ENCODE data around the gene GLRX.
"Not testable (repeated sequence)": the region's sequence is repeated elsewhere in the genome, so short reads cannot be mapped to it uniquely, and the experiment has no call there.

GLRX gene

DNA sequence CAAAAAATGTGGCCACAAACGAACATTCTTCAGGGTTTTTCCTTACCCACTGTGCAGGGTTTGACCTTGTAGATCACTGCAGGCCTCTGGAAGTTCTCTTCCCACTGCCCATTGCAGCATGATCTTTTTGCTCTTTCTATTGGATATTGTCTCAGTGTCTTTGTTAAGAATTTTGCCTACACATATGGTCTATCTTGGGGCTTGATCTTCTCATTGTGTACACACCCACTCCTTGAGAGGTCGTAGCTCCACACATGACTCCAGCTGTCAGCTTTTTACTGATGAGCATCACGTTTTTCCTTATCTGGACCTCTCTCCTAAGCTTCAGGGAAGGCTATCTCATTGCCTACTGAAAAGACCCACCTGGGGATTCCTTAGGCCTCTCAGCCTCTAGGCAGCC, 3.0 kb upstream of the GLRX start:
- no peak for DNase-seq

DNA sequence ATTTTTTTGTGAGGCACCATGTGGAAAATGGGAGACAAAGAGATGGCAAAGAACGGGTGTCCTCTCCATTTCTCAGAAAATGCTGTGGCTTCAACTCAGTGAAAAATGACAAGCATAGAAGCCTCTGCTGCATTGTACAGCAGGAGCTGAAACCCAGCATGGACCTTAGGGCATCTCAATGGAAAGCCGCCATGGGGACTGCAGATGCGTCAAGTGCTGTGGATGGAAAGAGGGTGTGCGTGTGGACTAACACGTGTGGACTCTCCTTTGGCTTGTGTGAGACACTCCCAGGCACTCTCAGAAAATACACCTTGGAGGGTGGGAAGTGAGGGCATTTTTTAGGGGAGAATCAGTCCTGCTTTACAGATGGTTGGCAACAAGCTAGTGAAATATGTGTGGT, 2.2 kb upstream of the GLRX start:
- DNase-seq = no peak

DNA sequence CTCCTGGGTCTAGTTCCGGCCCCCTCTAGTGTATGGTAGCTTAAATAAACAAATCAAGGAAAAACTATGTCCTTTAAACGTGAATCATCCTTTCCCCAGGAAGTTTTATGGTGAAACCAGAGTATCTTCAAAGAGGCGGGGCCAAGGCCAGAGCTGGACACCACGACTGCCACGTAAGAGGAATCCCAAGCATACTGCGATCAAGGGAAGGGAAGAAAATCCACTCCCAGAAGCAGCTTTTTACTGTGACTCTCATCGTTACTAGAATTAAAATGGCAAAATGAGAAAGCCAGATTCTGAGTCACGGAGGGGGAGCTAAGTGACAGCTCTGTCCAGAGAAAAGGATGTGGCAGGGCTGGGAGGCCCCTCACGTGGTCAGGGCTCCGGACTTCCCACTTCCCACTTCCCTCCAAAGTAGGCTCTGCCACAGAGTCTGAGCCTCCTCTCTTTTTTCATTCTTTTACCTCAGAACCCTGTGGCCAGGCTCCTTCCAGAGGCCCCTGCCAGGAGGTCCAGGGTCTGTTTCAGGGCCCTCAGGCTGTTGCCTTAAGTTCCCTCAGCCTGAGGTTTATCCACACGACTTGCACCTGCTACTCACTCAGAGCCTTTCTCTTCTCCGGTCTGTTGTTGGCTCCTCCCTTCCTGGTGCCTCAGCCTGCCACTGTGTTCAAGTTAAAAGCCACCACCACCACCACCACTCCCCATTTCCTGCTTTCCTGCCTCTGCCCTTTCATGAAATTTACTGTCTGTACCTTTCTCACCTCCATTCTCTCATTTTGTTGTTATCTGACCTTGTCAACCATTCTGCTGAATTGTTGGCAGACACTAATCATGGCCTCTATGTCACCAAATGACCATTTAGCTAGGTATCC, 1.4 kb upstream of the GLRX start:
- DNase-seq = peak; percentile 56 to 69

DNA sequence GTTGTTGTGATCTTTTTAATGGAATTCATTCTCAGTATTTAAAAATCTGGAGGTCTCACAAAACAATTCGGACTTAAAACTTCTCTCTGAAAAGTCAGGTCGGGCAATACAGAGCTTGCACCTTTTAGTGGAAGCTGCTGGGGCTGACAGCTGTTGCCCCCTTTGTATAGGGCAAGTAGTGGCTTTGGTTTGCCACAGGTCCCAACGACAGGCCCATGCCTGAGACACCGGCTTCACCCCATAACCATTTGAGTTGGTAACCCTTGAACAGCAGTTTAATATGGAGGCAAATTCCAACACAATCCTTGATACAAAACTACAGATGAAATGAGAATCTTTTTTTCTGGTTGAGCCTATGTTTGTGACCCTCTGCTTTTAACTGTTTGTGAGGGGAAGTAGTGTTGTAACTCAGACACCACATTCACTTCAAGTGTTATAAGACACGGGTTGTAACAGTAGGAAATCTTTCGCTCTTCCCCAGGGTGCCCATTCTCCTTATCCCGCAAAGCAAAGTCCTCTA, 752 bp upstream of the GLRX start:
- DNase-seq = no peak

DNA sequence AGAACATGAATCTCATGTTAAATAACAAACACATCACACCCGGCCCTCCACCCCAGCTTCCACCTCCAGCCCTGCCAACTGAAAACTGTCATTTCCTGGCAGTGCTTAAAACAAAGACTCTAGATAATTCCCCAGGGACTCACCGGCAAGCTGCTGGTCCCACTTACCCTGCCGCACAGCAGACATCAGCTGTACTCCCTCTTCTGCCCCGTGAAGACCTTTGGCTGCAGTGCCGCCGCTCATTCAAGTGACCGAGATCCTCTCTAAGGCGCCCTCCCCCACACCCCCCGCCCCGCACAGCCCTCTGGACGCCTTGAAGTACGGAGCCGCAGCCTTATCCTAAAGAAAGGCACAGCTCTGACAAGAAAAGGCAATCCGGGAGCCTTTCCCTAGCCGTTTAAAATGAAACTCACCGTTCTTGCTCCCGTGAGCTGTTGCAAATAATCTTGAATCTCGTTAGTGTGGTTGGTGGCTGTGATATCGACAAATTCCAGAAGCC, 434 bp downstream of the GLRX start:
- peak in 1 of 2 experiments; percentile 43 for DNase-seq

DNA sequence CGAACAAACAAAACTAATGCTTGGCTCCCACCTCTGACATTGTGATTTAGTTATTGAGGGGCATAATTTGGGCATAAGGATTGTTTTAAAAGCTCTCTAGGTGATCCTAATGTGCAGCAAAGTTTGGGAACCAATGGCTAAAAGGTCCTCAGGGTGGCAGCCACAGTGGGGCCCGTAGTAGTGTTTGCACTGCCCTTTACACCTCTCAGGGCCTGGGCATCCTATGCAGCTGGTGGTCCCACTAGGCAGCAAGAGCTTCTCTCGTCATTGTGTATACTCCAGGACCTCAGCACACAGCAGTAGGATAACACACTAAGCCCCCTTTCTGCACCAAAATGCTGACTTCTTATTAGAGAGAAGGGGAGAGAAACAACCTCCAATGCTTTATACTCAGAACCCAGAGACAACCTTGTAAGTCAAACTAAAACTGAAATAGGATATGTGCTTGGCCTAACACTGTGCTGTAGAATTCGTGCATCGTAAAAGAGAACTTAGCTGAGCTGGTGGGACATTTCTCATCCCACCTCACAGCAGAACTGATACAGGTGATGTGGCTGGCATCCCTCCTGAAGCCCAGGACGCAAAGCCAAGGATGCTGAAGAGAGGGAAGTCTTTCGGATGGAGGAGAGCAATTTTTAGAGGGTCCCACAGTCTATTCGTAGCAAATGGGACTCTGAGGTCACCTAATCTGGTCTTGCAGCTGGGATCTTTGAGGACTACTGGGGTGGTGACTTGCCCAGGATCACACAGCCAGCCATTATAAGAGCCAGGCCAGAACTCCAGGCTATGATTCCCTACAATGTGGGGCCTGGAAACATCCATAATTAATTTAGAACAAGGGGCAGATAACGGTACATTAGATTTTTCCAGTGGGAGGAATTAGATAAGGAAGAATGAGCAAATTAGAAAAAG, 1.2 kb downstream of the GLRX start:
- no peak for DNase-seq

DNA sequence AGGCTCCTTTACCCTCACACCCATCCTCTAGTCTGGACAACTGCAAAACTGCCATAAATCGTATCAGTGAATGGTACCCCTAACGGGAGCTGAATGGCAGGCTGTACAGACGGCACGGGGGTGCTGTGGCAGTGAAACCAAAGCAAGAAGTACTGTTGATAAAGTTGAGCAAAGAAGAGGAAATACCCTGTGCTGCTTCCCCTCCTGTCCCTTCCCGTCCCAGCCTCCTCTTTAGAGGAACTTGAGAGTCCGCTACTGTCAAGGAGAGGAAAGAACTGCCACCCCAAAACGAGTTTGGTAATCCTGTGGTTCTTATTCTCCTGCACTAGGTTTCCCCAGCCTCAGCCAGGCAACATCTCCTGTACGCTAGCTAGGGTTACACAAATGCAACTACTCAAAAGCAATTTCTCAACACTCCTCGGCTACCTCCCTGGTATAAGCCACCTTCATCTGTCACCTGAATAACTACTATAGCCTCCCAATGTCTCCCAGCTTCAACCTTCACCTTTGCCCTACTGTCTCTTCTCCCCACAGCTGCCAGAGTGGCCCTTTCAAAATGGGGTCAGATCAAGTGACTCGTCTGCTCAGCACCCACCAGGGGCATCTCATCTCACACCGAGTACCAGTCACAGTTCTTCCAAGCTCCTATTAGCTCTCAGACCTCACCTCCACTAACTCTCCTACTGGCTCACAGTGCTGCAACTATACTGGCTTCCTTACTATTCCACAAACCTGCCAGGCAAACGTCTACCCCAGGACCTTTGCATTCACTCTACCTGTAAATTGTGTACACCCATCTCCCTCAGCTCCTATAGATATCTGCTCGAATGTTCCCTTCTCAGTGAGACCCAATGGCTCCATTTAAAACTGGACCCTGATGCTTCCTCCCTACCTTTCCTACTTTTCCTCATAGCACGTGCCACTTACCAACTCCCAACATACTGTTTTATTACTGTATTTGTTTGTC, 4.1 kb downstream of the GLRX start:
- DNase-seq = peak in 1 of 2 experiments; percentile 38

DNA sequence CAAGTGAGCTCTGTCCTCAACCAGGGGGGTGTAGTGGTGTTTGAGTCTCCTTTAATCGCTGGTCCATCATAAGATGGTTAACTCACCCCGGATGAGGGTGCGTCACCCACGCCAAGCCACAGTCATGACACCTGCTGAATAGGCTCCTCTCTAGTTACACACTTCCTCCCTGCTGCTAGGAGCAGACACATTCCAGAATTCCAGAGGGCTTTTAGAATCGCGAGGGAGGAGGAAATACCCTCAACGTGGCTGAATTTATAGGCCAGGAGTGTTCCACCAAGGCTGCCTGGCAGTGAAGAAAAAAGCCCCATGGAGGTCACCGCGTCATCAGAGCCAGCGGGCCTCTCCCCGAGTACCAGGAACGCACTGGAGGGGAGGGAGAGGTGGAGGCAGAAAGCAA, 5.1 kb downstream of the GLRX start:
- DNase-seq = peak in 1 of 2 experiments; percentile 47

DNA sequence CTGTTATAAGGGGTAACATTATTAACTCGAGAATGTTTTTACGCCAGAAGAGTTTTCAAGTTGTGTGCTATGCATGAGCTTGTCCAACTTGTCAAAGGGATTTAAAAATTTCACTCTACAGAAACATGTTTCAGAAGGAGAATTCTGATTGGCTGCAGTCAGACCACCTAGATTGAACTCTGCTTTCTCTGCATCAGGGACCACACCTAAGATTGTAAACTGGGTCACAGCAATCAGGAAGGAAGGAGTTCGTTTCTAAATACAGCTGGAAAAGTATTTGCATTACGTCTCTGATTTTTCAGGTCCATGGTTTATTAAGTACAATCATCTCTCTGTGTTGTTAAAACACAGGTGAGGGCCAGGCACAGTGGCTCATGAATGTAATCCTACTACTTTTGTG, 5.8 kb downstream of the GLRX start:
- no peak for DNase-seq

DNA sequence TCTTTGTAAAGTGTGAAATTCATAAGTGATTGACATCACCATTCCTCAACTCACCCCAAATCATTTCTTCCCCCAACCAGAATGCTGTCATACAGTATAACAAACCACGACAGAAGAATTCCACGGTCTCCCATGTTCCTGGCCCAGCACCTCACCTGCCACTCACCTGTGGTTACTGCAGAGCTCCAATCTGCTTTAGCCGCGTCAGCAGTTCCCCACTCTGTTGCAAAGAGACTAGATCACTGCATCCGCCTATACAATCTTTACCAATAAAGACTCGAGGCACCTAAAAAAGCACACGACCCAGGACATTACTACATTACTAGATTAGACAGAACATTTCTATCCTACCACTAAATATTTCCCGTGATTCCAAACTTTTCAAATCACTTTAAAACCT, 6.2 kb downstream of the GLRX start:
- no peak for DNase-seq

DNA sequence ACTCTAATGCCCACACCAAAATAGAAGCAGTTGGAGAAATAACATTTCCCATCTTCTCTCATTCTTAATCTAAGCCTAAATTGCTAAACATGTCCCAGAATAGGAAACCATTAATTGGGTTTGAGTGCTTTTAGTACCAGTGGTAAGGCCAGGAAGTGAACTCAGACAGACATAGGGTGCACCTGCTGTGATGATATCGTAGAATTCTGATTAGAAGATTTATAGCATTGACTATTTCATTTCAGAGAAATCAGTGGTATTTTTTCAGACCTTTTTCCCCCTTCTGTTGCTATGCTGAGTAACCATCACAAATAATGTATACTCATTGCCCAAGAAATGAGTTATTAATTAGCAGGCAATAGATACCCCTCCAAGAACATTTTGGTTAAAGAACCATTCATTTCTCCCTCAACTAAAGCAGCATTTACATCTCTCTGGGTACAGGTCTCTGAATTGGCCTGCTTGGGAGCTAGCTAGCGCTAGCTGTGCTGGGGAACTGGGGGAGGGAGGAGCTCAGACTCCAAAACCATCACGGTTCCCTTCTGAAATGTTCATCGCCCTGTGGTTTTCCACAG, 7.3 kb downstream of the GLRX start:
- DNase-seq = no peak

DNA sequence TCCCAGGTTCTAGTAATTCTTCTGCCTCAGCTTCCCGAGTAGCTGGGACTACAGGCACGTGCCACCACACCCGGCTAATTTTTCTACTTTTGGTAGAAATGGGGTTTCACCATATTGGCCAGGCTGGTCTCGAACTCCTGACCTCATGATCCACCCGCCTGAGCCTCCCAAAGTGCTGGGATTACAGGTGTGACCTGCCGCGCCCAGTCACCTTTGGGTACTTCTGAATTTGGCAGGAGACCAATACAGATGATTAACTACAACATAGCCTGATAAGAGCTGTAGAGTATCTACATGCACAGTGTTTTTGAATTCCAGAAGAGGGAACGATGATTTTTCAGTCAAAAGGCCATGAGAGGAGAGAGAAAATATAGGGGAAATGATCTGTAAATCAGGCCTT, 9.5 kb downstream of the GLRX start:
- not testable (repeated sequence) for DNase-seq

DNA sequence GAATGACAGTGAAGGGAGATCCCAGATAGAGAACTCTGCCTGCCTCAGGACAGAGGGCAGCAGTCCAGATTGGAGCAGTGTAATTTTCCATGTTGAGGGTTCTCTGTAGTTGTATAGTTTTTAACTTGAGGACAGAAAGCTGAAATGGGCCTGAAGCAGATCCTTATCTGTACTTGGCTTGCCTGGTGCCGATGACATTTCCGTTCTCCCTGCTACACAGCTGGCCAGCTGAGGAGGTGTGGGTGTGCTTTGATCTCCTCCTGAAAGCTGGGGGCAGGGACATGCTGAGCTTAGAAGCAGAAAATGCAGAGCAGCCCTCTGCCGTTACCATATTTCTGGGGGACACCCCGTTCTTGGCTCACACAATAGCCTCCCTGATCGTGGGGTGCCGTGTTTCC, 10.5 kb downstream of the GLRX start:
- no peak for DNase-seq

DNA sequence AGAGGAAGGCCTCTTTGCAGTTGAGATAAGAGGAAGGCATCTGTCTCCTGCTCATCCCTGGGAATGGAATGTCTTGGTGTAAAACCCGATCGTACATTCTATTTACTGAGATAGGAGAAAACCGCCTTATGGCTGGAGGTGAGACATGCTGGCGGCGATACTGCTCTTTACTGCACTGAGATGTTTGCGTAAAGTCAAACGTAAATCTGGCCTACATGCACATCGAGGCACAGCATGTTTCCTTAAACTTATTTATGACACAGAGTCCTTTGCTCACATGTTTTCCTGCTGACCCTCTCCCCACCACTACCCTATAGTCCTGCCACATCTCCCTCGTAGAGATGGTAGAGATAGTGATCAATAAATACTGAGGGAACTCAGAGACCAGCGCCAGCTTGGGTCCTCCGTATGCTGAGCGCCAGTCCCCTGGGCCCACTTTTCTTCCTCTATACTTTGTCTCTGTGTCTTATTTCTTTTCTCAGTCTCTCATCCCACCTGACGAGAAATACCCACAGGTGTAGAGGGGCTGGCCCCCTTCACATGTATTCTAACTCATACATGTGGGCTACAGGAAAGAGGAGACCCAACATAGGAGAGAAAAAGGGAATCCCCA, 11.0 kb downstream of the GLRX start:
- not testable (repeated sequence) for DNase-seq

DNA sequence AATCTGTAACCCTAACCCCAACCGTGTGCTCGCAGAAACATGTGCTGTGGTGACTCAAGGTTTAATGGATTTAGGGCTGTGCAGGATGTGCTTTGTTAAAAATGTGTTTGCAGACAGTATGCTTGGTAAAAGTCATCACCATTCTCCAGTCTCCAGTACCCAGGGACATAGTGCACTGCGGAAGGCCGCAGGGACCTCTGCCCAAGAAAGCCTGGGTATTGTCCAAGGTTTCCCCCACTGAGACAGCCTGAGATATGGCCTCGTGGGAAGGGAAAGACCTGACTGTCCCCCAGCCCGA, 11.5 kb downstream of the GLRX start:
- not testable (repeated sequence) for DNase-seq

DNA sequence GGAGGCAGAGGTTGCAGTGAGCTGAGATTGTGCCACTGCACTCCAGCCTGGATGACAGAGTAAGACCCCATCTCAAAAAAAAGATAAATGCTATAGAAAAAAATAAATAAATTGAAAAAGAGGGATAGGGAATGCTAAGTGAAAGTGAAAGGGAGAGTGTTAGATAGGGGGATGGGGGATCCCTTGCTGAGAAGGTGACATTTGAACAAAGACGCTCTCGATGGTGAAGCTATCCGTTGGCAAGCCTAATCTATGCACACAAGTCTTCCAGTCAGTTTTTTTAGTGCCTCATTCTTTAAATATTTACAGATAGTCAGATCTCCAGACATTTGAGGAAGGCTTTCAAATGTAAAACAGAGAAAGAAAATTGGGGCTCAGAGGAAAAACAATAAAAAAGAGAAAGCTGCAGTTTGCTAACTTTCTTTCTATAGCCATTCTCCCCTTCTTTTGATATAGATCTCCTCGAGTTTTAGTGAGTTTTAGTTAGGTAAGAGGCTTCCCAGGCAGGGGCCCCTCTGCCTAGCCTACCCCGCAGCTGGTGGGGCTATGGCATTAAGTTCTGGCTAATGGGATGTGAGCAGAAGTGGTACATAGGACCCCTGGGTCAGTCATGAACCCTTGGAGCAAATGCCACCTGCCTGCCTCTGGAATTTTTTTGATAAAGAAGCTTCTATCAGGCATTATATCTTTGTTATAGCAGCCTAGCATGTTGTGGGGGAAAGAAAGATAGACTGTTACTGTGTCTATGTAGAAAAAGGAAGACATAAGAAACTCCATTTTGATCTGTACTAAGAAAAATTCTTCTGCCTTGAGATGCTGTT, 12.0 kb downstream of the GLRX start:
- DNase-seq = no peak

DNA sequence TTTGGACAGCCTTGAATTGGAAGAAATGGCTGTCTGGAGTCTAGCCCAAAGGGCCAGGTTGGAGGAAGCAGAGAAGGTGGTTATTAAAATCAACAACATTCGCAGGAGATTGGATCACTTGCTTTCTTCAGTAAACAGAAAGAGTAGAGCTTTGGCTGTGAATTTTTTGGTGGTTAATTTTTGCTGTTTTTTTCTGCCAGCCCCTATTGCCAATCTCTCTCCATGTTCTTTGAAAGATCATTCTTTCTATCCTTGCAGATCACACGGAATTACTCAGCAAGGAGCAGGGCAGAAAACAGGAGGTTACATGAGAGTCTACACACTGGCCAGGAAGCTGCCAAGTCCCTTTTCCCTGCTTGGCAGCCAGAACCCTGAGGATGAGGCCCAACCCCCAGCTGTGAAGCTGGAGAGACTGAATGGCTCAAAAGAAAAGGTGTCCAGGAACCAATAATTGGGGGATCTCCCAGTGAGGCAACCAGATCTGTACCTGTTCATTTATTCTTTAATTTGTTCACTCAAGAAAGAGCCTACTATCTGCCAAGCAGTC, 13.0 kb downstream of the GLRX start:
- no peak for DNase-seq

DNA sequence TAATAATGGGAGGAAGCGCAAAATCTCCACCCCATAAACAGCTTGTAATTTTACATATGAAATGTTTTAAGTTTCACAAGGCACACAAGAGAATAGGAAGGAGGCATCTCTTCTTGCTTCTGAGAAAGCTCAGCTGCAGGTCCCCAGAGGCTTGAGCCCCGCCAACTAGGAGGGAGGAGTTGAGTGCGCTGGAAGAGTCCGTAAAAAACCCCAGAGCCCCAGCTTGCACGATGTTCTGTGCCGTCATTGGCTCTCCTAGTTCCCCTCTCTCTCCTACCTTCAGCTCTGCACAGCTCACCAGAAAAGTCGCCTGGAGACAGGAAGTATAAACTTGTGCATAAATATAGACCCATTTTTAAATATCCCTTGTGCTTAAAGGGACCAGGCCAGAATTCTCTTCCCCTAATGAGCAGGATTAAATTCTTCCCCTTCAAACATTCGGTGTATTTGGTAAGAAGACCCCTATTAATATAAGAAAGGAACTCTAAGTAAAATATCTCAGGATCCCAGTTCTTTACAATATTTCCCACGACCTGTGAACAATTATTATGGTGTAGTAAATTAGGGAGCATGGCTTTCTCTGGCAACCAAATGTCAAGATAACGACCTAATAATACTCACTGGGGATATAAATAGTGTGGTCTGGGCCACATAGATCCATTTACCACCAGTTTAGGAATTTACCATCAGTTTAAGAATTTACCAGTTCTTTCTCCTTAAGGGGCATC, 13.7 kb downstream of the GLRX start:
- peak; percentile 64 to 70 for DNase-seq

DNA sequence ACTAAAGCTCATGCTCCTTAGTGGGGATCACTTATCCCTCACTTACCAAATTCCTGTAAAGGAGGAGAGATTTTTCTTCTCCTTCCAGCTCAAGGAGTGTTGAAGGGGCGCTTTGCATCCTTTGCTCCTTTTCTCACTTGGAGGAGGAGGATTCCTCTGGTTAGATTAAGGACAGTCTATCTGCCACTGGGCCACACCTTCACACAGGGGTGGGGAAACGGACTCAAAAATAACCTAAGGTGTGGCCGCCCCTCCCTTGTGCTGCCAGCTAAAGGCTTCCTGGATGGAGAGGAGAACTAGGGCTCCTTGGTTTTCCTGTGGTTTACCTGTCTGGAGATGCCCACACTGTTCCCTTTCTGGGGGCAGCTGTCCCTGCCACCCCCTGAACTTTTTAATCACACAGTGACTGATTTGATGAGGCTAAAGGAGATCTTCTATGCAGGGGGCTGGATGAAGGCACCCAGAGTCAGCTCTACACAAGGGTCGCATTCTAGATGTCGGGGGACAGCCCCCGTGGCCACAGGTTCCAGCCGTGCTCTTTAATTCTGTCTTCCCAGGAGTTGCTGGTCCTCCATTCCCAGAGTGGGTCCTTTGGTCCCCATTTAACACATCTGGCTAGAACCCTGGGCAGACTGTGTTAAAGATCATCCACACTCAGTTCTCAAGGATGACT, 14.4 kb downstream of the GLRX start:
- no peak for DNase-seq
